KMS-11 (cell line): ENCODE measurements around the gene ENOX1.

Experiments used
- H2AFZ ChIP-seq: fragments of 200-600 bp; sonication (generic); 2 replicates; pipeline ENCODE4 v1.6.1; 2016; ENCODE audit warnings: antibody characterized with exemption, mixed run types, low read depth
- H3K27ac ChIP-seq: fragments of 200-600 bp; sonication (generic); 2 replicates; pipeline ENCODE4 v1.6.1; 2016; ENCODE audit warnings: mild to moderate bottlenecking, mixed run types
- H3K27me3 ChIP-seq: fragments of 200-600 bp; sonication (generic); 2 replicates; pipeline ENCODE4 v1.6.1; 2017; ENCODE audit warnings: mild to moderate bottlenecking, low read depth, mixed run types, moderate library complexity; ENCODE audit not compliant: insufficient read depth
- H3K36me3 ChIP-seq: fragments of 200-600 bp; sonication (generic); 2 replicates; pipeline ENCODE4 v1.6.1; 2017; ENCODE audit warnings: mild to moderate bottlenecking, mixed run types; ENCODE audit not compliant: insufficient read depth
- H3K4me1 ChIP-seq: fragments of 200-600 bp; sonication (generic); 2 replicates; pipeline ENCODE4 v1.6.1; 2016; ENCODE audit warnings: mild to moderate bottlenecking, low read depth, mixed run types; ENCODE audit not compliant: poor library complexity, severe bottlenecking
- H3K4me2 ChIP-seq: fragments of 200-600 bp; sonication (generic); 2 replicates; pipeline ENCODE4 v1.7.0; 2016; ENCODE audit warnings: mild to moderate bottlenecking, mixed run types
- H3K4me3 ChIP-seq: fragments of 200-600 bp; sonication (generic); IDR thresholded peaks from 2 replicates; pipeline ENCODE4 v1.6.1; 2017; ENCODE audit warnings: low read depth, low read length, mixed read lengths; ENCODE audit not compliant: insufficient read depth
- H3K79me2 ChIP-seq: fragments of 200-600 bp; sonication (generic); 2 replicates; pipeline ENCODE4 v1.6.1; 2016; ENCODE audit warnings: low read depth, mixed run types; ENCODE audit not compliant: insufficient read depth
- H3K9ac ChIP-seq: fragments of 200-600 bp; sonication (generic); 2 replicates; pipeline ENCODE4 v1.6.1; 2016; ENCODE audit warnings: mild to moderate bottlenecking, mixed run types
- H4K20me1 ChIP-seq: fragments of 200-600 bp; sonication (generic); 2 replicates; pipeline ENCODE4 v1.6.1; 2016; ENCODE audit warnings: mild to moderate bottlenecking, mixed run types; ENCODE audit not compliant: insufficient read depth
- CTCF ChIP-seq: fragments of 200-600 bp; sonication (generic); conservative IDR thresholded peaks from 2 replicates; pipeline ENCODE4 v1.6.1; 2017; ENCODE audit warnings: low read depth, mild to moderate bottlenecking, antibody characterized with exemption, low read length, moderate library complexity, mixed read lengths

The ENOX1 gene

GRCh38 chr13:43794416-43794815, 7.6 kb upstream of the ENOX1 start:
- Histone ChIP-seq H3K27ac (no peak overlapping the region), H3K36me3 (no peaks in the 10 kb centered on the region), H3K4me3 (no peak overlapping the region), H3K9ac (no peak overlapping the region), H3K79me2 (no peaks in the 10 kb centered on the region), H3K4me1 (no peaks in the 10 kb centered on the region), H3K4me2 (no peak overlapping the region), H2AFZ (no peak overlapping the region), H4K20me1 (no peaks in the 10 kb centered on the region), H3K27me3 (no peaks in the 10 kb centered on the region)
- no peak for TF ChIP-seq CTCF

GRCh38 chr13:43792076-43792881, 5.5 kb upstream of the ENOX1 start:
- Histone ChIP-seq H3K27ac (no peak overlapping the region), H3K79me2 (no peaks in the 10 kb centered on the region), H3K4me2 (no peak overlapping the region), H2AFZ (no peak overlapping the region), H3K4me3 (no peak overlapping the region), H3K27me3 (no peaks in the 10 kb centered on the region), H3K4me1 (no peaks in the 10 kb centered on the region), H3K9ac (no peak overlapping the region), H4K20me1 (no peaks in the 10 kb centered on the region), H3K36me3 (no peaks in the 10 kb centered on the region)
- no peak for TF ChIP-seq CTCF

- TF ChIP-seq CTCF, result peak; percentile 70
- no peaks in the 10 kb centered on the region for H4K20me1 ChIP-seq
- no peaks in the 10 kb centered on the region for H3K27me3 ChIP-seq
- no peaks in the 10 kb centered on the region for H3K79me2 ChIP-seq
- peak overlapping the region; percentile 67 for H3K27ac ChIP-seq
- peaks cover 13% of the 10 kb centered on the region for H3K4me1 ChIP-seq
- no peak overlapping the region for H3K4me3 ChIP-seq
- H3K4me2 ChIP-seq, result peak overlapping the region; percentile 76
- no peaks in the 10 kb centered on the region for H3K36me3 ChIP-seq
- peak overlapping the region; percentile 71 for H2AFZ ChIP-seq
- H3K9ac ChIP-seq, result peak overlapping the region; percentile 84
Measured at GRCh38 chr13:43787997-43788396, 1.2 kb upstream of the ENOX1 start.

GRCh38 chr13:43787518-43787891, 733 bp upstream of the ENOX1 start:
- H3K4me2 ChIP-seq, result peak overlapping the region; percentile 76
- H3K36me3 ChIP-seq, result no peaks in the 10 kb centered on the region
- peak overlapping the region; percentile 67 for H3K27ac ChIP-seq
- H3K4me3 ChIP-seq, result no peak overlapping the region
- no peak for TF ChIP-seq CTCF
- peaks cover 13% of the 10 kb centered on the region for H3K4me1 ChIP-seq
- peak overlapping the region; percentile 71 for H2AFZ ChIP-seq
- no peaks in the 10 kb centered on the region for H3K27me3 ChIP-seq
- no peaks in the 10 kb centered on the region for H3K79me2 ChIP-seq
- H3K9ac ChIP-seq, result peak overlapping the region; percentile 84
- no peaks in the 10 kb centered on the region for H4K20me1 ChIP-seq
